ENCODE results near the gene GEMIN5.

Gene GEMIN5

DNA sequence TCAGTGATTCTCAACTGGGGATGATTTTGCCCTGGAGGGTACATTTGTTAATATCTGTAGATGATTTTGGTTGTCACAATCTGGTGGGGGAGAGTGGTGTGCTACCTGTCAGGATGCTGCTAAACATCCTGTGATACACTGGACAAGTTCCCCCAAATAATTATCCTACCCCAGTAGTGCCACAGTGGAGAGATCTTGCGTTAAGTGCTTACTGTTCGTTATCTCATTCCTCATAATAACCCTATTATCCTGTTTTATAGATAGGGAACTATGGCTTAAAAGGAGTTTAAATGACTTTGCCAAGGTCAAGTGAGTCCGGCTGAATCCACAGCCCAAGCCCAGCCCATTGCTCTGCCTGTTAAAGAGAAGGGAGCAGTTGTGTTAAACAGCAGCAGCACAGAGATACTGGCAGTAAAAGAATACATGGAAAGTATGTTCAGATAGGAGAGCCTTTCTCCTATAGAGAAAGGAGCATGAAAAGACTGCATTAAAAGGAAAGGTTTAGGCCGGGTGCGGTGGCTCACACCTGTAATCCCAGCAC is 64.2 kb downstream of the GEMIN5 start:
- DNase-seq = no peak

DNA sequence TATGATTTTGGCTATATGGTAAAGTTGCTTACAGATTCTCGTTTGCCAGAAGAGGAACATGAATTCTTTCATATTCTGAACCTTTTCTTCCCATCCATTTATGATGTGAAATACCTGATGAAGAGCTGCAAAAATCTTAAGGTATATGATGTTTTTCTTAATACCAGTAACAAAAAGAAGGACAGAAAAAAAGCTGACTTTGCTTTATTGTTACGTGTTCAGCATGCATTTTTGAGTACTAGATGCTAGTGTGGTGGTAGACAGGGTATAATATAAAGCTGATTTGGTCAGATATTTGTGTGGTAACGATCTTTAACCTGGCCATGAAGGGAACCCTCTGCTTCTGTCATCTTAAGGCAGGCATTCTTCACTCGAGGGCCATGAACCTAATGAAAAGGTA is 66.3 kb downstream of the GEMIN5 start:
- no peak for DNase-seq

DNA sequence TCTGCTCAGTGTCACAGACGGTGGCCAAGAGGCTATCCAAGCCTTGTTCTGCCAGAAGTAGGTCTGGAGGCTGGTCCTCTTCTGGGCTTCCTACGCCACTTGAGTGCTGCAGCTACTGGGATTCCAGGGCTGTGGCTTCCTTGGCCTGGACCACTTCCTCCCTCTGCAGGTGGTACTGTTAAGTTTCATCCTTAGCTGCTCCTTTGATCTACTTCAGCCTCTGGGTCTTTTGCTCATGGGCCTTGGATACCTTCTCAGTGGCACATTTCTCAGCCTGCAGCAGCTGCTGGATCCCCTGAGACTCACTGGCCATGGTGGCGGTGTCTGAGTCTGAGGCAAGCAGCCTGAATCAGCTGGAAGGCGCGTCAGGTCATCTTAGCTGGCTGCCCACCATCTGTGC is 69.3 kb downstream of the GEMIN5 start:
- no peak for DNase-seq

DNA sequence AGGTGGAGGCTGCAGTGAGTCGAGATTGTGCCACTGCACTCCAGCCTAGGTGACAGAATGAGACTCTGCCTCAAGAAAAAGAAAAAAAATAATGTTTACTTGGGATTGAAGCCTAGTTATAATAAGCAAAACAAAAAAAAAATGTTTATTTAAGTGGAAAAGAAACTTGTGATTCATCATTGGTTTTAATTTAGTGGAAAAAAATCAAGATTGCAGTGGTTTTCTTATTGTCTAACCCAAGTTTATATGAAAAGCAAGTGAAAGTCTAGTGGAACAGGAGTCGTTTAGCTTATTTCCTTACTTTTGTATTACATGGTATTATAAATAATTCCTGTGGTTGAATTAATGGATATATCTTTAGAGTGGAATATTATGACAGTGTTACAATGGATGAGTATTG is 71.2 kb downstream of the GEMIN5 start:
- DNase-seq = no peak

DNA sequence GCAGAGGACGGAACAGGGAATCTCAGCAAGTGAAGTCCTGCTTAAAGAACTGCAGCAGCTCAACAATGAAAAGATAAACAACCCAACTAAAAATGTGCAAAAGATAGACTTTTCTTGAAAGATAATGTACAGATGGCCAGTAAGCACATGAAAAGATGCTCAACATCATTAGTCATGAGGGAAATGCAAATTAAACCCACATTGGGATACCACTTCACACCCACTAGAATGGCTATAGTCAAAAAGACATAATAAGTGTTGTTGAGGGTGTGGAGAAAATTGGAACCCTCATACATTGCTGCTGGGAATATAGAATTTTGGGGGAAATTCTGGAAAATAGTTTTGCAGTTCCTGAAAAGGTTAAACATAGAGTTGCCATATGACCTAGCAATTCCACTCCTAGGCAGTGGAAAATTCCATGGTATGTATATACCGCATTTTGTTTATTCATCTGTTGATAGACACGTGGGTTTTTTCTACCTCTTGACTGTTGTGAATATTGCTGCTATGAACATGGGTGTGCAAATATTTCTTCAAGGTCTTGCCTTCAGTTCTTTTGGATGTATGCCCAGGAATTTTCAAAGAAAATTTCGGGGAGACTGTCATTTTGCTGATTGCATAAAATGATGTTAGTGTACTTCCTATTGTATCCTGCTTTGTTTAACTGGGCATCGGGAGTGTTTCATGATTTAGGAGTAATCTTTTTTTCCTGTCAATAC is 72.4 kb downstream of the GEMIN5 start:
- DNase-seq = no peak

DNA sequence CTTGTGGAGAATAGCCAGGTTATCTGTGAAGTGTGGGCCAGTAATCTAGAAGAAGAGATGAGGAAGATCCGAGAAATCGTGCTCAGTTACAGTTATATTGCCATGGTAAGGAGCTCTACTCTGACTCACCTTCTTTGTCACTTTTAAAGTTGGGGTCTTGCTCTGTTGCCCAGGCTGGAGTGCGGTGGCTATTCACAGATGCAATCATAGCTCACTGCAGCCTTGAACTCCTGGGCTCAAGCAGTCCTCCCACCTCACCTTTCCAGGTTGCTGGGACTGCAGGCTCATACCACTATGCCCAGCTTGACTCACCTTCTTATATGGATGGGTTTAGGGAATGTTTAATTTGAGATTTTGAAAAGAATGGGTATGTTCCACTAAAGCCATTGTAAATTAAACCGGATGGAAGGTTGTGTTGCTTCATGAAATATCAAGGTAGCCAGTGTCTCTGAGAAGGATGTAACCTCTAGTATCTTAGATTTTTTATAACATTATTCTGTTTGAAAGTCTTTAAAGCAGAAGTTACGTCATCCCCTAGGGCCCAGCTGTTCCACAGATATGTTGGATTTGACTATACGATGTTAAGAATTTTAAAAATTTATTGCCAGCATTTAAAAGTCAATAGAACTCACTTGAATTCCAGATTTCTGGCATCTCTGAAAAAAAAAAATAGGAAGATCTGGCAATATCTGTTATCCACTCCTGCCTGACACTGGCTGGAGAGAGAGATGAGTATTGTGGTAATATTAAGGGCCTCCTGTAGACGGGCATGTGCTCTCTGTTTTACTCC is 74.5 kb downstream of the GEMIN5 start:
- no peak for DNase-seq

DNA sequence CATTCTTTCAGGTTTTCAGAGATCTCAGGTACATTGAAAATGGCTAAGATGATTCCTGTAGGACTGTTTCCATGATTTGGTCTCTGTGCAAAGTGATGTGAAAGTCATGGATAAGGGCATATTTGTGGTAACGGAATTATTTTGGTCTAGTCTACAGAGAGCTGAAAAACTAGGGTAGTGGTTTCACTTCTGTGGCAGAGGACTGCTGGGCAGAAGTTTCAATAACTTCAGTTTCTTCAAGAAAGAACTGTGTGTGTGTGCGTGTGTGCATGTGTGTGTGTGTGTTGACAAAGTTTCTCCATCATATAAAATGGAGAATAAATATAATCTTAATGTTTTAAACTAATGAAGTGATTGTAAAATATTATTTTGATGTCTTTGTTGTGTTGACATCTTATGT is 75.2 kb downstream of the GEMIN5 start:
- DNase-seq = no peak

DNA sequence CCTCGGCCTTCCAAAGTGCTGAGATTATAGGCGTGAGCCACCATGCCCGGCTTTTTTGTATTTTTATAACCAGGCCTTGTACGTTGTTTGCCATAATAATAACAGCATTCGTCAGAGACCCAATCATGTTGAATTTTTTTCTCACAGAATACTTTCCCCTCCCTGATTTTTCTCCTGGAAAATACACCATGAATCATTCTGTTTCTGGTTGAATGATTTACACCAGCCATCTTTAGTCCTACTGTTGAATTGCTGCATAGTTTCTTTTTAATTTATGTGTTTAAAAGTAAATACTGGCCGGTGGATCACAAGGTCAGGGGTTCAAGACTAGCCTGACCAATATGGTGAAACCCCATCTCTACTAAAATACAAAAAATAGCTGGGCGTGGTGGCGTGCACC is 76.1 kb downstream of the GEMIN5 start:
- no peak for DNase-seq

DNA sequence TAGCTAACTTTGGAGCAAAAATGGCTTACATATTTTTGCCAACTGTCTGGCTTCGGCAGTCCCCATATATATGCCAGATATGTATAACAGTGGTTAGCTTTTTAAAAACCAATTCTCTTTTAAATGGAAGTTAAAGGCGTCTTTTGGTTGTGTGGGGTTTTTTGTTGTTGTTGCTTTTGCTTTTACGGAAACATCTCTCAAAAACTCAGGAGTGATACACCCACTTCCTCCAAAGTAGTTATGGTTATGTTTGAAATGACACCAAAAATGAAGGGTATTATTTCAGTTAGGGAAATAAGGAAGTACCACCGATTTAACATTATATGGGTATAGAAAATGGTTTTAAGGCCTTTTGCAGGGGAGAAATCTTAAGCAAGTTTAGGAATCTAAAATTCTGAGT is 77.2 kb downstream of the GEMIN5 start:
- no peak for DNase-seq

DNA sequence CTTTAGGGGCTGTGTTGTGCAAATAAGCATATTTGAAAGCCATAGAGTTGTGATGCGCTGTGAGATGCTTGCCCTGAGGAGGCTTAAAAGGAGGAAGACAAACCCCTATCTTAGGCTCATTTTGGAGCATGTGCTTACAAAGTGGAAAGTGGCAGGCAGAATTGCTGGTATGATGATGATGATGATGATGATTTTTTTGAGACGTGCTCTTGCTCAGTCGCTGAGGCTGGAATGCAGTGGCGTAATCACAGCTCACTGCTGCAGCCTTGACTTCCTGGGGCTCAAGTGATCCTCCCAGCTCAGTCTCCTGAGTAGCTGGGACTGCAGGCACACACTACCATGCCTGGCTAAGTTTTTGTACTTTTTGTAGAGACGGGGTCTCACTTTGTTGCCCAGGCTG is 77.9 kb downstream of the GEMIN5 start:
- DNase-seq = no peak

DNA sequence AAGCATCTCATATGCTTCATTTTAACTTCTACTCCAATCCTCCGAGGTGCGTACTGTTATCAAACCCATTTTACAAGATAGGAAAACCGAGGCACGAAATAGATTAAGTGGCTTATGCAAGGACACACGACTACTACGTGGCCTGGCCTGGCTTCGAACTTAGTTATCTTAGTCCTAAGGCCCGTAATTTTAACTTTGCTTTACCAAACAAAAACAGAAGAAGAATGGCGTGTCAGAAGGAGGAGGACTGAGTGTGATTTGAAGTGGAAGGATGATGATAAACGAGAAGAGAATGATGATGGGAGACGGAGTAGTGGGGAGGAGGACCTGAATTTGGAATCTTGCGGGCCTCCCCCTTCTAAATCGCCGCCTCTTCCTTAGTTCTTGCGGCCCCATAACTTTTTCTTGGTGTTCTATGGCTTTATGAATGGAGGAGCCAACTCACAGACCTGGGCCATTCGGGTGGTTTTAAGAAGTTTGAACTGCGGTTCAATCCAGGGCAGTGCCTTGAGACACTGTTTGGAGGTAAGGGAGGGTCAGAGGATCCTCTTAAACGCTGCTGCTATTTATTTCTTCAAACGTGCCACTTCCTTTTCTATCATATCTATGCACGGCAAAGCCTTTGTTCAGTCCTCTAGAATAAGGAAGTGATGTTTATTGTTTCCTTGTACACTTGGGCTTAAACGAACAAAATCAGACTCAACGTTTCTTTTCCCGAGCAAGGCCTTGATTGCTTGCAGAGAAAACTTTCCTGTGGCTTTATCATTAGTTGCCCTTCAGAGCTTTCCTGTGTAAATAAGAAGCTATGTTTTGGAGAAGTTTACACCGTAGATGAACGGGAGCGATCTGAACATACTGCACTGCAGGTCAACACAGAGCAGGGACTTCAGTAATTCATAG is 78.8 kb downstream of the GEMIN5 start:
- DNase-seq = no peak

DNA sequence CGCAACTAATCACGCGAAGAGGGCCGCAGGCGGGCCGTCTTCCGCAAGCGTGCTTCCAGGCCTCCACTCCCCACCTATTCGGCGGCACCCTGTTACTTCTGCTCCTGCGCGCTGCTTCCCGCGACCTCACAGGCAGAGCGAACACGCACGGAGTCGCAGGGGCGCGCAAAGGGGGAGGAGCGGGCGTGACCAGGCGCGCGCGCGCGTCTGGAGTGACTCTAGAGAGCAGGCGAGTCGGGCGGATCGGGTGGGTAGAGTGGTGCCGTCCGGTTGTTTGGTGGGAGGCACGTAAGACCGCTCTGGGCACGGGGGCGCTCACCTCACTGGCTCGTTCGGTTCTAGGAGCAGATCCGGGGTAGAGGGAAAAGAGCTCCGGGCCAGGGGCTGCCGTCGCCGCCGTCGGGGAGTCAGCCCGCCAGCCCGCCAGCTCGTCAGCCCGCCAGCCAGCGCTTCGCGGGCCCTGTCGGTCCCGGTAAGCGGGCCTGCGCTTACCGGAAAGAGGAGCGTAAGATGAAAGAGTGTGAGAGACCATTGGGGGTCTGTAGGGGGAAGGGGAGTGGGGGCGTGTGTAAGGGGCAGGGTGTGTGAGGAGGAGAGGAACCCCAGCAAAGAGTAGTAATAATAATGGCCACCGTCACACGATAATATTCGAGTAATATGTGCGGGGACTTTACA is 79.6 kb downstream of the GEMIN5 start, which contains the start of gene CNOT8:
TSS of gene CNOT8 (plus strand) at position 331 of the 675 bp plus-strand sequence. CDS start 4,652 bp downstream, outside the sequence.
- DNase-seq = peak; percentile 99

DNA sequence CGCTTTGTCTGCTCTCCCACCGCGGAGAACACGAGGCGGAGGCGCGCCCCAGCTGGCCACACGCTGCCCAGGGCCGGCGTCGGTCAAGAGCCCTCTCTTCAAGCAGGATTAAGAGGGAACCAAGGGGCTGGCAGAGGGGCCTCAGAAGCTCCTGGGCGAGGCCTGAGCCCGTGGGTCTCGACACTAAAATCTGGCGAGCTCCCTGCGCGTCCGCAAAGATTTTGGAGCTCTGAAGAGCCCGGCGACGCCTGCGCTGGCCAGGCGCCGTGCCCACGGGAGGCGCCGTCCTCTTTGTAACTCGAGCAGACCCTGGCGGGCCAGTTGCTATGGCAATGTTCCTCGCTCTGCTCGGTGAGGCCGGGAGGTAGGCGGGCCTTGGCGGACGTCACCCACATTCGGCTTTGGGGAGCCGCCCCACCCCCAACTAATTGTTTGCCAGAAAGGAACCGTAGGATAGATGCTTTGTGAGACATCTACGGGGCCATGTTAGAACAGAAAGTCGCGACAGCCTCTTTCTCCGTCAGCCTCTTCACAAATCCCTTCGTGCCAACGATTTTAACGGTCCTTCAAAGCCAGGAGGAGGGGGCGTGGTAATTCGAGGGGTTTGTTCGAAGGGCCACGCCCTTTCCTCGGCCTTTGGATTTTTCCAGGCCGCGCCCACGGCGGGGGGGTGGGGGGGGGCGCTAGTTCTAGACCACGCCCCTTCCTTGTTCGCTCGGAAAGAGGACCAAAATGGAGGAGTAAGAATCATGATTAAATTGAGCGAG is 80.3 kb downstream of the GEMIN5 start:
- peak; percentile 76 for DNase-seq

DNA sequence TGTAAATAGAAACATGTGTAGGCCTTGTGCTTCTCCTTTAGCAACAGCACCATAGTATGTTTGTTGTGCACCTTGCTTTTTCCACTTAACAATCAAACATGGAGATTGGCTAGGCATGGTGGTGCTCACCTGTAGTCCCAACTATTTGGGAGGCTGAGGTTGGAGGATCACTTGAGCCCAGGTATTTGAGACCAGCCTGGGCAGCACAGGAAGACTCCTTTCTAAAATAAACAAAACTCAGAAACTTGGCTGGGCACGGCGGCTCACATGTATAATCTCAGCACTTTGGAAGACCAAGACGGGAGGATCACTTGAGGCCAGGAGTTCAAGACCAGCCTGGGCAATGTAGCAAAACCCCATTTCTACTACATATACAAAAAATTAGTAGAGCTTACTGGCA is 86.7 kb downstream of the GEMIN5 start:
- DNase-seq = no peak

DNA sequence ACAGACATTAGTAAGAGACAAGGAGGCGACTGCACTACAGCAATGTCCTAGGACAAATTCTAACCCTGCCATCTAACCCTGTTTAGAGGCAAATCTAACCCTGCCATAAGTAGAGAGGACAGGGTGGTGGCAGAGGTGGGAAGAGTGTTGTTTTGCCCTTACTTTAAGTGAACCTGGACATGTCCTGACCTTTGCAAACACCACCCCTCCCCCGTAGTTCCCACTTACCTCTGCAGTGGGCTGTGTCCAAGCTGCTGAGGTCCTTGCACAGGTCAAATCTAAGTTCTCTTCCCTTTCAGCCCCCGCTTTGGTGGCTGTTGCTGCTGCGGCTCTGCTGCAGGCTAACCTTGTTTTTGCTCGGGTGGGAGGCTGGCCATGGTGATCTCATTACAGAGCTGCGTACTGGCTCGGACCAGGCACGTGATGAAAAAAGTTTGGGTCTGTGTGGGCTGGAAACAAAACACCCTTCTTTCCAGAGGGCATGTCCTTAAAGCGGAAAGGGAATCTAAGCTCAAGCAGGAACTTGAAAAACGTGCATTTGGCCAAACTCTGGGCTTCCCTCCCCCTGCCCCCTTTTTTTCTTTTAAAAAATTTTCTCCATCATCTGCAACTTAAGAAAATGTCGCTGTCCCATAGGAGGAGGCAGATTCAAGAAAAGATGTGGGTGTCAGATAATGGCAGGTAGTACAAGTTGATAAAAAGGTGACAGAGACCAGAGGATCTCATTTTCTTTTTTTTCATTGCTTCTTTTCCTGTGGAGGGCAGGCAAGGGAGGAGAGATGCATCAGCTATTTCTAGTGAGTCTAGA is 87.6 kb downstream of the GEMIN5 start, which contains the start of gene FAXDC2:
TSS of gene FAXDC2 (minus strand) at position 349 of the 808 bp plus-strand sequence. CDS start 12,425 bp downstream, outside the sequence.
- DNase-seq = no peak

DNA sequence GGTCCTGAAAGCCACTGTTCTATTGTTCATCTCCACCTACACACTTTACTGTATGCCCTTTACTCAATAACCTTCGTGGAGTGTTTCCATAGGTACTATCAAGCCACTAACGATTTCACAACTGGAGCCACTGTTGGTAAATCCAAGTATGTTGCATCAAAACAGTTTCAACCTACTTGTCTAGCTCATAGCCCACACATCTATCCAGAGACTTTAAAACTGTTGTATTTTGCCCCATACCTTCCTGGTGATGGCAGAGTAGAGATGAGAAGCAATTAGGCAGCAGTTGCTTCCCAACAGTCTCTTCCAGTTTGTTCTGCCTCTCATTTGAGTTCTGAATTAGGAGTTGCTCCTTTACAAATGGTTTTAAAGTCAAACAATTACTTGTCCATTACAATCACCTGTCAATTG is 88.2 kb downstream of the GEMIN5 start:
- DNase-seq = no peak

DNA sequence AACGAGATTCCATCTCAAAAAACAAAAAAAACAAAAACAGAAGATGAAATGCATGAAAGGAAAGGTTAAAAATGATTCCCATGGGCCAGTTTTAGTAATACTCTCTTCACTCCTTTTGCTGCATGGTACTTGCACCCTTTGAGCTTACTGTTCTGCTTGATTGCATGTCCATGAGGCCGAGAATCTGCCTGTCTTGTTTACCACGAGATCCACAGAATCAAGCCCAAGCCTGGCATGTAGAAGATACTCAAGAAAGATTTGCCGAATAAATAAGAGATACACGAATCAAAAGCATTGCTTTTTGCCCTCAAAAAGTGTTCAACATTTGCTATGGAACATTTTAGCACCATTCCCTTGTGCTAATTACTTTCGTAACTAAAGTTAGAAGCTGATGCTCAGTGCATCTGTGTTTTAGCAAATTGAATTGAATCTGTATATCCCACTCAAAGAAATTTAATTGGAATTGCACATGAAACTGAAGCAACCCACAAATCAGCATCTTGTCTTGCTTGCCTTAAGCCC is 88.7 kb downstream of the GEMIN5 start:
- DNase-seq = no peak

DNA sequence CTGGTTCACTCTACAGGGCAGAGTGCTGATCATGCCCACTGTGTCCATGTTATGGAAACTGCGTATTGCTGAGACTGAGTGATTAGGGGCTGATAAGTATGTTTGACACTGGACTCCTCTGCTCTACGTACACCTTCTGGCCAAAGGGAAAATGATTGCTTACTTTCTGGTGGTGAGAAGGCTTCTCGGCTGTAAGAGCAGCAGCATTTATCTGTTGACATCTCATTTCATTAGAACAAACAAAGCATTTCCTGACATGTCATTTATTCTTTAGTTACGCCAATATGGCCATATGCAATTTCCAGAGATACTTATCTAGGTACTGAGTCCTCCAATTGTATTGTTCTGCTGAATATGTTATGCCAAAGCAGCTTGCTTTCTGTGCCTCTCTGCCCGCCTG is 93.2 kb downstream of the GEMIN5 start:
- no peak for DNase-seq

DNA sequence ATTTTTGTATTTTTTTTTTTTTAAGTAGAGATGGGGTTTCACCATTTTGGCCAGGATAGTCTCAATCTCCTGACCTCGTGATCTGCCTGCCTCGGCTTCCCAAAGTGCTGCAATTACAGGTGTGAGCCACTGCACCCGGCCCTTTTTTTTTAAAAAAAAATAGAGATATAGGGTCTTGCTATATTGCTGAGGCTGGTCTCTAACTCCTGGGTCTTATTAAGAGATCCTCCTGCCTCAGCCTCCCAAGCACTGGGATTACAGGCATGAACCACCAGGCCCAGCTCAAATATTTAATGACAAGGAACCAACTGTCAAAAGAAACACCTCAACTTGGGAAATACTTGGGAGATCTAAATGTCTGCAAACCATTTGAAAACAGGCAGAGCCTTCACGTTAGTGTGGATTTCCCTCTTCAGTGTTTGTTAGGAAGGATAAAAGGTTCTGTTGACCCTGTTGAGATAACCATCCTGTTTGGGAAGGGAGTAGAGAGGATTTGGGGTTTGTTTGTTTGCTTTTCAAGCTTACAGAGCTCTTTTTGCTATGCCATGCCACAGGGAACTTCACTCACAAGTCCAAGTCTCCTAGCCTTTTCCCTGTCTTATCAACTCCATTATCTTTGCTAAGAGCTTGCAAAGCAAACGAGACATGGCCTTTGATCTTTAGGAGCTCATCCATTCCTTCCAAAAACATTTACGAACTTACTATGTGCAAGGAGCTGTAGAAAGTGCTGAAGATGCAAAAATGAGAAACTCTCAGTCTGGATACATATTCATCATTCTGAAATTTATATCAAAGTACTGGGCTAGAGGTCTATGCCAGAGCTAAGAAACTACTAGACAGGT is 95.1 kb downstream of the GEMIN5 start:
- no peak for DNase-seq
